Measurements from ENCODE around the gene ZNF25.
"Not testable (repeated sequence)": the region's sequence is repeated elsewhere in the genome, so short reads cannot be mapped to it uniquely, and the experiment has no call there.

ZNF25 gene

GRCh38 chr10:37976091-37976879 lies at the start of gene ZNF25:
ZNF25 (minus strand) TSS chr10:37976647; CDS start chr10:37971722, 4,925 bp downstream.
- peak; percentile 99 for DNase-seq

GRCh38 chr10:38025283-38025682 lies 48.8 kb upstream of the ZNF25 start:
- DNase-seq, result no peak

- DNase-seq, result not testable (repeated sequence)
Measured at GRCh38 chr10:38019124-38019523, 42.7 kb upstream of the ZNF25 start.

- DNase-seq, result no peak
Measured at GRCh38 chr10:38016354-38016753, 39.9 kb upstream of the ZNF25 start.

- peak; percentile 88 for DNase-seq
Measured at GRCh38 chr10:38010119-38010903, 33.9 kb upstream of the ZNF25 start, which contains the start of gene ZNF33A. ZNF33A (plus strand) TSS chr10:38010675; CDS start chr10:38012342, 1,667 bp downstream.

GRCh38 chr10:38007991-38008390 lies 31.5 kb upstream of the ZNF25 start:
- DNase-seq, result no peak

- DNase-seq, result no peak
Measured at GRCh38 chr10:38007551-38007950, 31.1 kb upstream of the ZNF25 start.

- no peak for DNase-seq
Measured at GRCh38 chr10:38003588-38003987, 27.1 kb upstream of the ZNF25 start.

GRCh38 chr10:38003026-38003425 lies 26.6 kb upstream of the ZNF25 start:
- DNase-seq, result no peak

GRCh38 chr10:38000474-38000873 lies 24.0 kb upstream of the ZNF25 start:
- DNase-seq, result not testable (repeated sequence)

- DNase-seq, result not testable (repeated sequence)
Measured at GRCh38 chr10:37998920-37999319, 22.5 kb upstream of the ZNF25 start.

GRCh38 chr10:37992083-37992482 lies 15.6 kb upstream of the ZNF25 start:
- DNase-seq, result no peak

GRCh38 chr10:37991655-37992054 lies 15.2 kb upstream of the ZNF25 start:
- DNase-seq, result no peak

GRCh38 chr10:37976880-37977203 lies 395 bp upstream of the ZNF25 start:
- DNase-seq, result no peak

- peak; percentile 18 for DNase-seq
Measured at GRCh38 chr10:37975401-37975991, 951 bp downstream of the ZNF25 start.

GRCh38 chr10:37972396-37972795 lies 4.1 kb downstream of the ZNF25 start:
- DNase-seq, result no peak

- DNase-seq, result no peak
Measured at GRCh38 chr10:37965006-37965405, 11.4 kb downstream of the ZNF25 start.

GRCh38 chr10:37960591-37961137 lies 15.8 kb downstream of the ZNF25 start:
- no peak for DNase-seq

- DNase-seq, result no peak
Measured at GRCh38 chr10:37957841-37958240, 18.6 kb downstream of the ZNF25 start.

GRCh38 chr10:37952926-37953325 lies 23.5 kb downstream of the ZNF25 start:
- peak; percentile 17 for DNase-seq

GRCh38 chr10:37952043-37952755 lies 24.2 kb downstream of the ZNF25 start:
- peak; percentile 33 for DNase-seq

GRCh38 chr10:37948210-37948609 lies 28.2 kb downstream of the ZNF25 start:
- DNase-seq, result no peak

- no peak for DNase-seq
Measured at GRCh38 chr10:37947526-37947925, 28.9 kb downstream of the ZNF25 start.

Measured in fibroblast of upper back skin (primary cell).